HepG2 (cell line): Measurements from ENCODE around the gene PRR30. TPM values are rescaled to one million over a fixed set of nuclear protein-coding genes. Genes with fewer than 3 reads are reported as not detected.
A peak's percentile ranks its signal among the peaks of the same experiment; 100 is the strongest.

ENCODE experiments used
- ATAC-seq: fragments of 200-7000 bp; cut with Tn5 transposase; 3 replicates; pipeline ENCODE4 v1.9.1; 2020; ENCODE audit warnings: mild to moderate bottlenecking, moderate library complexity
- BruUV-seq: library from RNA; stranded (reverse); fragments of 400-500 nt; replicated peaks from 2 replicates; lab custom pipeline; 2021; lab: Mats Ljungman, UMichigan
- CTCF ChIA-PET: fragments of 300-600 bp; formaldehyde crosslinking; extraction: SDS; loops from one replicate; lab custom pipeline; 2021; ENCODE audit warnings: low total read pairs, inconsistent platforms, low intra/inter-chr PET ratio; lab: Yijun Ruan, JAX
- POLR2A ChIA-PET: fragments of 350-600 bp; sonication (Branson Sonifier 250); formaldehyde crosslinking; loops from one replicate; lab custom pipeline; 2020; ENCODE audit warnings: antibody characterized with exemption, inconsistent platforms; lab: Yijun Ruan, JAX
- DNase-seq: peaks from one replicate; pipeline ENCODE4 v3.0.0-alpha.2; 2015; ENCODE audit warnings: low spot score
- FAIRE-seq: peaks from 3 replicates; lab custom pipeline; 2011; peaks lifted over from hg19 to GRCh38; lab: Jason Lieb, UNC
- H2AFZ ChIP-seq: one replicate; pipeline ENCODE4 v1.6.1; 2011; ENCODE audit warnings: low read length, inconsistent platforms
- H3K27ac ChIP-seq: fragments of 300-600 bp; 3 replicates; pipeline ENCODE4 v1.8.0; 2011; ENCODE audit warnings: mixed run types, mild to moderate bottlenecking, mixed read lengths, low read length, inconsistent platforms; ENCODE audit not compliant: insufficient read depth; ENCODE audit errors: extremely low read length
- H3K27me3 ChIP-seq, 2 experiments: fragments of 200-600 bp in 1 of 2; 2 replicates in 1 of 2; 3 replicates in 1 of 2; pipeline versions ENCODE4 v1.6.0 to v1.8.0; 2011; ENCODE audit warnings: low read length in 2 of 2, mild to moderate bottlenecking in 2 of 2, moderate library complexity in 2 of 2, inconsistent platforms in 1 of 2; ENCODE audit not compliant: insufficient read depth in 2 of 2, control insufficient read depth in 1 of 2
- H3K36me3 ChIP-seq, 2 experiments: fragments of 200-600 bp in 1 of 2; replicated peaks in 1 of 2; 2 replicates in 1 of 2; 3 replicates in 1 of 2; pipeline versions ENCODE4 v1.5.1 to v1.8.0; 2011; ENCODE audit warnings: low read length in 2 of 2, inconsistent platforms in 1 of 2; ENCODE audit not compliant: insufficient read depth in 2 of 2, control insufficient read depth in 1 of 2
- H3K4me1 ChIP-seq: 2 replicates; pipeline ENCODE4 v1.5.1; 2012; ENCODE audit warnings: low read length, inconsistent platforms; ENCODE audit not compliant: insufficient read depth
- H3K4me2 ChIP-seq: 2 replicates; pipeline ENCODE4 v1.6.0; 2011; ENCODE audit warnings: low read depth, low read length, inconsistent platforms
- H3K4me3 ChIP-seq, 3 experiments: fragments of 200-600 bp in 1 of 3; sonication (generic), shearing (Covaris generic) in 1 of 3; replicated peaks in 1 of 3; 2 replicates each; pipeline ENCODE4 v1.5.1; 2011 to 2016; ENCODE audit warnings: low read length in 3 of 3, inconsistent platforms in 2 of 3, low read depth in 2 of 3, mild to moderate bottlenecking in 2 of 3, control low read depth in 1 of 3, mixed read lengths in 1 of 3; ENCODE audit not compliant: insufficient read depth in 1 of 3
- H3K79me2 ChIP-seq: one replicate; pipeline ENCODE4 v1.6.1; 2011; ENCODE audit warnings: low read length, inconsistent platforms; ENCODE audit not compliant: insufficient read depth
- H3K9ac ChIP-seq: 2 replicates; pipeline ENCODE4 v1.6.0; 2011; ENCODE audit warnings: mild to moderate bottlenecking, low read depth, low read length, inconsistent platforms; ENCODE audit not compliant: insufficient read depth
- H3K9me3 ChIP-seq: 2 replicates; pipeline ENCODE4 v1.5.1; 2012; ENCODE audit warnings: mild to moderate bottlenecking, low read length
- H4K20me1 ChIP-seq: 2 replicates; pipeline ENCODE4 v1.6.0; 2011; ENCODE audit warnings: inconsistent platforms, mild to moderate bottlenecking, low read length, moderate library complexity; ENCODE audit not compliant: insufficient read depth
- CEBPB ChIP-seq: IDR thresholded peaks from 2 replicates; pipeline ENCODE4 v1.6.1; 2011; ENCODE audit warnings: low read depth, low read length, improper control_type of control experiment, borderline replicate concordance
- CEBPG ChIP-seq: IDR thresholded peaks from 2 replicates; pipeline ENCODE4 v1.6.1; 2016
- FLYWCH1 ChIP-seq: sonication (generic); formaldehyde crosslinking; IDR thresholded peaks from 2 replicates; pipeline ENCODE4 v1.8.1; 2023; ENCODE audit warnings: mild to moderate bottlenecking, missing genetic modification reagents
- FOXP1 ChIP-seq, 2 experiments: fragments of 450-650 bp in 1 of 2; IDR thresholded peaks; 2 replicates each; pipeline ENCODE4 v1.6.1; 2017 to 2018; ENCODE audit warnings: antibody characterized with exemption in 1 of 2
- GATAD2A ChIP-seq: IDR thresholded peaks from 2 replicates; pipeline ENCODE4 v1.6.1; 2016
- NFRKB ChIP-seq: fragments of 450-650 bp; IDR thresholded peaks from 2 replicates; pipeline ENCODE4 v1.6.1; 2017
- PHF20 ChIP-seq: sonication (generic); formaldehyde crosslinking; IDR thresholded peaks from 2 replicates; pipeline ENCODE4 v1.5.0; 2020; ENCODE audit warnings: mild to moderate bottlenecking, missing genetic modification reagents
- RCOR2 ChIP-seq: IDR thresholded peaks from 2 replicates; pipeline ENCODE4 v1.6.1; 2016; ENCODE audit warnings: missing biosample characterization, missing genetic modification reagents
- SMYD3 ChIP-seq: sonication (generic); formaldehyde crosslinking; IDR thresholded peaks from 2 replicates; pipeline ENCODE4 v1.8.1; 2023; ENCODE audit warnings: mild to moderate bottlenecking, missing genetic modification reagents
- STAT5B ChIP-seq: sonication (generic); formaldehyde crosslinking; IDR thresholded peaks from 2 replicates; pipeline ENCODE4 v1.4.0; 2020; ENCODE audit warnings: missing genetic modification reagents
- ZNF883 ChIP-seq: sonication (generic); formaldehyde crosslinking; IDR thresholded peaks from 2 replicates; pipeline ENCODE4 v1.5.1; 2020; ENCODE audit warnings: mild to moderate bottlenecking, missing genetic modification reagents; ENCODE audit errors: not compliant biosample characterization
- WGBS: methylation state at CpG from one replicate; pipeline ENCODE4 v1.1.6; 2017; ENCODE audit warnings: low lambda C conversion rate; 5-methylcytosine and 5-hydroxymethylcytosine counted together
- in situ Hi-C: cut with HindIII; loops from 2 replicates; pipeline ENCODE4 v1.10.0; 2017; ENCODE audit warnings: low pct_unique_long_range_greater_than_20kb; ENCODE audit not compliant: extremely low pct_ligation_motif_present
- intact Hi-C: fragments of 100-400 bp; cut with micrococcal nuclease; formaldehyde crosslinking; loops from one replicate; pipeline ENCODE4 v1.10.0; 2022; ENCODE audit not compliant: unreplicated experiment
- polyA plus RNA-seq, 8 experiments: library from polyadenylated mRNA; depleted of rRNA in 3 of 8; stranded (reverse) in 7 of 8; unstranded in 1 of 8; fragments of >200 nt; fragmentation: Illumina TruSeq in 4 of 8; extraction: Trizol in 4 of 8; gene quantifications; 2 replicates each; pipeline versions ENCODE4 v1.2.1 to v1.2.3, GENCODE V29; 2011 to 2016; ENCODE audit warnings: low read depth in 4 of 8, missing spikeins in 1 of 8, mixed read lengths in 1 of 8; ENCODE audit not compliant: insufficient read depth in 1 of 8
- total RNA-seq, 5 experiments: library from RNA; depleted of rRNA; stranded (reverse); fragments of >200 nt; fragmentation: Illumina TruSeq; extraction: Trizol; gene quantifications; 2 replicates each; pipeline ENCODE4 v1.2.3, GENCODE V29; 2016; ENCODE audit warnings: low read depth in 1 of 5
- TF ChIP-seq, protein P1 (sequence below): sonication (generic); formaldehyde crosslinking; IDR thresholded peaks from 2 replicates; pipeline ENCODE4 v1.4.0; 2020; ENCODE audit warnings: mild to moderate bottlenecking, missing genetic modification reagents
- TF ChIP-seq, protein P2 (sequence below): sonication (generic); formaldehyde crosslinking; IDR thresholded peaks from 2 replicates; pipeline ENCODE4 v1.5.0; 2020; ENCODE audit warnings: missing genetic modification reagents
- TF ChIP-seq, protein P3 (sequence below): sonication (generic); formaldehyde crosslinking; IDR thresholded peaks from 2 replicates; pipeline ENCODE4; 2020; ENCODE audit warnings: missing genetic modification reagents, mild to moderate bottlenecking, borderline replicate concordance
- TF ChIP-seq, protein P4 (sequence below): sonication (generic); formaldehyde crosslinking; conservative IDR thresholded peaks from 2 replicates; pipeline ENCODE4 v1.8.0; 2022; ENCODE audit warnings: mild to moderate bottlenecking, moderate library complexity, missing genetic modification reagents
- TF ChIP-seq, protein P5 (sequence below): sonication (generic); formaldehyde crosslinking; IDR thresholded peaks from 2 replicates; pipeline ENCODE4 v1.4.0; 2020; ENCODE audit warnings: mild to moderate bottlenecking, missing genetic modification reagents

PRR30 gene
- total and polyA plus RNA-seq, 2 of the 13 experiments (the other 11 are each of a cell fraction or from before 2014, with no cell fraction given), result not detected

DNA sequence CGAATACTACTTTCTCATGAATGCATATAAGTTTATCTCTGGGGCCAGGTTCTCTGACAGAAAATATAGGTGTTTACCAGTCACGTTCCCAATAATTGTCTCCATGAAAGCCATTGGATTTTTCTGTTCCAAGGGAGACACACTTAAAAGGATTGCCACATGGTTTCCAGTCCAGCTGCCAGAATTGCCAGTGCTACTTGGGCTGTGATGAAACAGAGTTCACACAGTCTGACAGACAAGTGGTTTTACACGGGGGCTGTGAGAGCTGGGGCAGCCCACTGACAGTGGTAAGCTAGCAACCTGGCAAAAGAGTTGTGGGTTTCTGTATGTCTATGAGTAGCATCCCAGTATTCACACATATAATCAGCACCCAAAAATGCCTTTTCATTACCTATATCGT is 44.9 kb upstream of the PRR30 start:
- DNase-seq, result peak; percentile 43
- ChIA-PET POLR2A (interaction anchor here (0.9 to 3.1 kb wide), 3 partner anchors 9 to 50 kb away, joined by 3 to 13 read pairs (median 3); partner anchors contain the start of gene PREB), CTCF (no interaction called here)
- FAIRE-seq, result no peak
- H3K4me2 ChIP-seq, result no peak overlapping the region
- peaks cover 80% of the 10 kb centered on the region for H3K4me1 ChIP-seq
- intact Hi-C loops, result no loop called here
- peak overlapping the region; percentile 39 for H3K27ac ChIP-seq
- no peak overlapping the region for H3K4me3 ChIP-seq
- H2AFZ ChIP-seq, result no peak overlapping the region
- no peaks in the 10 kb centered on the region for H3K9me3 ChIP-seq
- no peaks in the 10 kb centered on the region for H3K27me3 ChIP-seq
- no peaks in the 10 kb centered on the region for H4K20me1 ChIP-seq
- in situ Hi-C loops, result no loop called here
- H3K9ac ChIP-seq, result no peak overlapping the region
- no peak for ATAC-seq
- no peaks in the 10 kb centered on the region for H3K79me2 ChIP-seq
- no peaks in the 10 kb centered on the region for H3K36me3 ChIP-seq
- 82% methylated on average over 4 of the region's 4 CpGs for WGBS
- no TSS peak for BruUV-seq
- TF ChIP-seq, protein P1, sequence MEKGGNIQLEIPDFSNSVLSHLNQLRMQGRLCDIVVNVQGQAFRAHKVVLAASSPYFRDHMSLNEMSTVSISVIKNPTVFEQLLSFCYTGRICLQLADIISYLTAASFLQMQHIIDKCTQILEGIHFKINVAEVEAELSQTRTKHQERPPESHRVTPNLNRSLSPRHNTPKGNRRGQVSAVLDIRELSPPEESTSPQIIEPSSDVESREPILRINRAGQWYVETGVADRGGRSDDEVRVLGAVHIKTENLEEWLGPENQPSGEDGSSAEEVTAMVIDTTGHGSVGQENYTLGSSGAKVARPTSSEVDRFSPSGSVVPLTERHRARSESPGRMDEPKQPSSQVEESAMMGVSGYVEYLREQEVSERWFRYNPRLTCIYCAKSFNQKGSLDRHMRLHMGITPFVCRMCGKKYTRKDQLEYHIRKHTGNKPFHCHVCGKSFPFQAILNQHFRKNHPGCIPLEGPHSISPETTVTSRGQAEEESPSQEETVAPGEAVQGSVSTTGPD (CRISPR knock-in tag), result no peak
- TF ChIP-seq FLYWCH1 (CRISPR knock-in tag) (no peak), CEBPB (peak; percentile 55; the same call in 1 of the 2 replicates), ZNF883 (CRISPR knock-in tag) (no peak), GATAD2A (CRISPR knock-in tag) (peak; percentile 47), FOXP1 (IDR thresholded peaks at IDR 0.05) (no peak), FOXP1 (CRISPR knock-in tag; IDR thresholded peaks at IDR 0.05) (no peak), PHF20 (CRISPR knock-in tag) (no peak), SMYD3 (CRISPR knock-in tag) (0 out of 2 replicates have a peak, but pooled peaks have one; percentile 52), CEBPG (CRISPR knock-in tag) (0 out of 2 replicates have a peak, but pooled peaks have one; percentile 12), NFRKB (no peak), RCOR2 (CRISPR knock-in tag) (no peak), STAT5B (CRISPR knock-in tag) (no peak)
- TF ChIP-seq, protein P2, sequence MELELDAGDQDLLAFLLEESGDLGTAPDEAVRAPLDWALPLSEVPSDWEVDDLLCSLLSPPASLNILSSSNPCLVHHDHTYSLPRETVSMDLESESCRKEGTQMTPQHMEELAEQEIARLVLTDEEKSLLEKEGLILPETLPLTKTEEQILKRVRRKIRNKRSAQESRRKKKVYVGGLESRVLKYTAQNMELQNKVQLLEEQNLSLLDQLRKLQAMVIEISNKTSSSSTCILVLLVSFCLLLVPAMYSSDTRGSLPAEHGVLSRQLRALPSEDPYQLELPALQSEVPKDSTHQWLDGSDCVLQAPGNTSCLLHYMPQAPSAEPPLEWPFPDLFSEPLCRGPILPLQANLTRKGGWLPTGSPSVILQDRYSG, result no peak
- TF ChIP-seq, protein P3, sequence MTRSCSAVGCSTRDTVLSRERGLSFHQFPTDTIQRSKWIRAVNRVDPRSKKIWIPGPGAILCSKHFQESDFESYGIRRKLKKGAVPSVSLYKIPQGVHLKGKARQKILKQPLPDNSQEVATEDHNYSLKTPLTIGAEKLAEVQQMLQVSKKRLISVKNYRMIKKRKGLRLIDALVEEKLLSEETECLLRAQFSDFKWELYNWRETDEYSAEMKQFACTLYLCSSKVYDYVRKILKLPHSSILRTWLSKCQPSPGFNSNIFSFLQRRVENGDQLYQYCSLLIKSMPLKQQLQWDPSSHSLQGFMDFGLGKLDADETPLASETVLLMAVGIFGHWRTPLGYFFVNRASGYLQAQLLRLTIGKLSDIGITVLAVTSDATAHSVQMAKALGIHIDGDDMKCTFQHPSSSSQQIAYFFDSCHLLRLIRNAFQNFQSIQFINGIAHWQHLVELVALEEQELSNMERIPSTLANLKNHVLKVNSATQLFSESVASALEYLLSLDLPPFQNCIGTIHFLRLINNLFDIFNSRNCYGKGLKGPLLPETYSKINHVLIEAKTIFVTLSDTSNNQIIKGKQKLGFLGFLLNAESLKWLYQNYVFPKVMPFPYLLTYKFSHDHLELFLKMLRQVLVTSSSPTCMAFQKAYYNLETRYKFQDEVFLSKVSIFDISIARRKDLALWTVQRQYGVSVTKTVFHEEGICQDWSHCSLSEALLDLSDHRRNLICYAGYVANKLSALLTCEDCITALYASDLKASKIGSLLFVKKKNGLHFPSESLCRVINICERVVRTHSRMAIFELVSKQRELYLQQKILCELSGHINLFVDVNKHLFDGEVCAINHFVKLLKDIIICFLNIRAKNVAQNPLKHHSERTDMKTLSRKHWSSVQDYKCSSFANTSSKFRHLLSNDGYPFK (CRISPR knock-in tag), result no peak
- TF ChIP-seq, protein P4, sequence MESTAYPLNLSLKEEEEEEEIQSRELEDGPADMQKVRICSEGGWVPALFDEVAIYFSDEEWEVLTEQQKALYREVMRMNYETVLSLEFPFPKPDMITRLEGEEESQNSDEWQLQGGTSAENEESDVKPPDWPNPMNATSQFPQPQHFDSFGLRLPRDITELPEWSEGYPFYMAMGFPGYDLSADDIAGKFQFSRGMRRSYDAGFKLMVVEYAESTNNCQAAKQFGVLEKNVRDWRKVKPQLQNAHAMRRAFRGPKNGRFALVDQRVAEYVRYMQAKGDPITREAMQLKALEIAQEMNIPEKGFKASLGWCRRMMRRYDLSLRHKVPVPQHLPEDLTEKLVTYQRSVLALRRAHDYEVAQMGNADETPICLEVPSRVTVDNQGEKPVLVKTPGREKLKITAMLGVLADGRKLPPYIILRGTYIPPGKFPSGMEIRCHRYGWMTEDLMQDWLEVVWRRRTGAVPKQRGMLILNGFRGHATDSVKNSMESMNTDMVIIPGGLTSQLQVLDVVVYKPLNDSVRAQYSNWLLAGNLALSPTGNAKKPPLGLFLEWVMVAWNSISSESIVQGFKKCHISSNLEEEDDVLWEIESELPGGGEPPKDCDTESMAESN (CRISPR knock-in tag), result no peak
- TF ChIP-seq, protein P5, sequence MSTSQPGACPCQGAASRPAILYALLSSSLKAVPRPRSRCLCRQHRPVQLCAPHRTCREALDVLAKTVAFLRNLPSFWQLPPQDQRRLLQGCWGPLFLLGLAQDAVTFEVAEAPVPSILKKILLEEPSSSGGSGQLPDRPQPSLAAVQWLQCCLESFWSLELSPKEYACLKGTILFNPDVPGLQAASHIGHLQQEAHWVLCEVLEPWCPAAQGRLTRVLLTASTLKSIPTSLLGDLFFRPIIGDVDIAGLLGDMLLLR (CRISPR knock-in tag), result no peak
